Heart left ventricle (tissue), 16 donors: ENCODE measurements around the gene PHACTR1. TPM values are rescaled to one million over a fixed set of nuclear protein-coding genes. Genes with fewer than 3 reads are reported as not detected.

Source experiments
- ATAC-seq, 4 donors: fragments of 200-7000 bp; cut with Tn5 transposase; one replicate each; pipeline ENCODE4 v1.9.1; 2020 to 2022; ENCODE audit warnings: moderate library complexity in 4 of 4, mild to moderate bottlenecking in 3 of 4, moderate number of reproducible peaks in 1 of 4
- DNase-seq, 5 donors: peaks; one replicate each; pipeline ENCODE4 v3.0.0-alpha.2; 2020
- H3K27ac ChIP-seq, 12 donors: fragments of 200-600 bp; sonication (generic) in 4 of 12; one replicate each; pipeline versions ENCODE4 v1.5.0 to v1.8.0; 2016 to 2022; ENCODE audit warnings: mild to moderate bottlenecking in 2 of 12
- H3K27me3 ChIP-seq, 9 donors: fragments of 200-600 bp; sonication (generic) in 2 of 9; one replicate each; pipeline versions ENCODE4 v1.5.1 to v1.8.0; 2016 to 2022; ENCODE audit warnings: mild to moderate bottlenecking in 3 of 9
- H3K36me3 ChIP-seq, 9 donors: fragments of 200-600 bp; sonication (generic) in 2 of 9; one replicate each; pipeline versions ENCODE4 v1.5.0 to v1.8.0; 2018 to 2022; ENCODE audit warnings: mild to moderate bottlenecking in 2 of 9
- H3K4me1 ChIP-seq, 12 donors: fragments of 200-600 bp; sonication (generic) in 4 of 12; one replicate each; pipeline versions ENCODE4 v1.5.0 to v1.8.0; 2016 to 2022; ENCODE audit warnings: mild to moderate bottlenecking in 3 of 12
- H3K4me3 ChIP-seq, 12 donors: fragments of 200-600 bp; sonication (generic) in 4 of 12; one replicate each; pipeline versions ENCODE4 v1.5.0 to v1.8.0; 2017 to 2022; ENCODE audit warnings: mild to moderate bottlenecking in 9 of 12, moderate library complexity in 4 of 12
- H3K9me3 ChIP-seq, 12 donors: fragments of 200-600 bp; sonication (generic) in 4 of 12; one replicate each; pipeline versions ENCODE4 v1.5.0 to v1.8.0; 2016 to 2022; ENCODE audit warnings: mild to moderate bottlenecking in 1 of 12
- POLR2A ChIP-seq, 2 donors: fragments of 450-650 bp; IDR thresholded peaks; one replicate each; pipeline ENCODE4 v1.6.1; 2017; ENCODE audit warnings: antibody characterized with exemption in 2 of 2, mild to moderate bottlenecking in 2 of 2, moderate library complexity in 2 of 2
- WGBS, 4 donors: extraction: QIAGEN DNeasy Blood & Tissue Kit in 2 of 4; methylation state at CpG; one replicate each; pipeline versions ENCODE4 v1.1.5 to v1.1.7; 2013 to 2018; 5-methylcytosine and 5-hydroxymethylcytosine counted together
- intact Hi-C, 10 donors: fragments of 100-400 bp; cut with DNase I; formaldehyde crosslinking; loops; one replicate each; pipeline versions ENCODE4 v1.11.1 to v1.14.2; 2022
- polyA plus RNA-seq, 2 donors: library from polyadenylated mRNA; stranded (reverse); fragments of 200-250 nt; gene quantifications; one replicate each; pipeline ENCODE4 v1.2.3, GENCODE V29; 2013
- total RNA-seq, 9 donors: library from RNA; depleted of rRNA in 2 of 9; stranded (reverse); fragments of >200 nt in 2 of 9; fragmentation: NEBNext Ultra II Directional in 3 of 9; extraction: Animal tissue kit (Norgen Biotek cat#: 25700) in 3 of 9; gene quantifications; one replicate each; pipeline versions ENCODE4 v1.1.0 to v1.2.4, GENCODE V29; 2016 to 2023
- TF ChIP-seq, protein P1 (sequence below), 12 donors: fragments of 200-600 bp; sonication (generic) in 4 of 12; IDR thresholded peaks; one replicate each; pipeline versions ENCODE4 v1.5.0 to v1.8.0; 2018 to 2022; ENCODE audit warnings: antibody characterized with exemption in 12 of 12, mild to moderate bottlenecking in 5 of 12
- donor health status: ischemic (EF 13 %, LVEDD 7.1; RV severe dilation, severe dysfunction).
- donor health status: healthy with polysubstance abuse.
- donor health status: DM: no; HTN: yes; CAD: no.
- donor health status: DM: no; HTN: no; CAD: no.
- donor health status: ischemic (EF 25% LVEDD 6.9; RV normal size, moderate dysfunction).
- donor health status: ischemic (EF 25% LVEDD 5.7; RV mildly dilated, moderate dysfunction).
- donor health status: healthy.
- donor health status: DM: yes; HTN: yes; CAD: no.
- donor health status: ischemic (EF 35%, LVEDD 5.7; RV mildly dilated, moderate dysfunction).
- donor health status: nonischemic (EF 11% LVEDD 7.7; RV severe dilation, severe dysfunction).
- donor health status: DM: yes; HTN: yes; CAD: no.
- donor health status: PGD.
- donor health status: ischemic (EF 29% LVEDD 5.4; RV normal size, mild dysfunction).
- donor health status: nonischemic (EF 23%, LVEDD 6.1; RV moderate dilation, normal function).

The PHACTR1 gene
- total and polyA plus RNA-seq, 11 donors, result 21.2 to 238 (median 87.4) TPM

DNA sequence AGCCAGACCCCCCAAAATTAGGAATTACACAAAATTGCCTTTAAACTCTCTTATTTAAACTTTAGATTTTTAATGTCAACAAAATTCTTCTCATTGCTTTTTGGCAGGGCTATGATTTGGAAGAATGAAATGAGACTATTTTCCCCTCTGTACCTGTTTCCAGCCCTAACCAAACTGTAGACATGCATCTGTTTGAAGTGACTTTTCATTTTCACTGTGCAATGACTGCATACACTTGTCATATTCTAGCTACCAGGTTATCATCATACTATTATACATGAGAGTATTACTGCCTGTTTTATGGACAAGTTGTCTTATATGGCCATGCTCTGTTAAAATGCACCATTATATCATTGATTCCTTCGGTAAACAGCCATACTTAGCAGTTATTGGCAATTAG lies 316.6 kb downstream of the PHACTR1 start:
- no peaks in the 10 kb centered on the region for H3K9me3 ChIP-seq
- 93 to 98% (median 96%) methylated on average over 1 of the region's 1 CpG for WGBS, 4 donors
- DNase-seq (no peak), ATAC-seq (no peak)
- TF ChIP-seq, protein P1, sequence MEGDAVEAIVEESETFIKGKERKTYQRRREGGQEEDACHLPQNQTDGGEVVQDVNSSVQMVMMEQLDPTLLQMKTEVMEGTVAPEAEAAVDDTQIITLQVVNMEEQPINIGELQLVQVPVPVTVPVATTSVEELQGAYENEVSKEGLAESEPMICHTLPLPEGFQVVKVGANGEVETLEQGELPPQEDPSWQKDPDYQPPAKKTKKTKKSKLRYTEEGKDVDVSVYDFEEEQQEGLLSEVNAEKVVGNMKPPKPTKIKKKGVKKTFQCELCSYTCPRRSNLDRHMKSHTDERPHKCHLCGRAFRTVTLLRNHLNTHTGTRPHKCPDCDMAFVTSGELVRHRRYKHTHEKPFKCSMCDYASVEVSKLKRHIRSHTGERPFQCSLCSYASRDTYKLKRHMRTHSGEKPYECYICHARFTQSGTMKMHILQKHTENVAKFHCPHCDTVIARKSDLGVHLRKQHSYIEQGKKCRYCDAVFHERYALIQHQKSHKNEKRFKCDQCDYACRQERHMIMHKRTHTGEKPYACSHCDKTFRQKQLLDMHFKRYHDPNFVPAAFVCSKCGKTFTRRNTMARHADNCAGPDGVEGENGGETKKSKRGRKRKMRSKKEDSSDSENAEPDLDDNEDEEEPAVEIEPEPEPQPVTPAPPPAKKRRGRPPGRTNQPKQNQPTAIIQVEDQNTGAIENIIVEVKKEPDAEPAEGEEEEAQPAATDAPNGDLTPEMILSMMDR (IDR thresholded peaks at IDR 0.05), result no peak
- TF ChIP-seq POLR2A (IDR thresholded peaks at IDR 0.05), result no peak
- H3K36me3 ChIP-seq, result no peaks in the 10 kb centered on the region
- intact Hi-C loops, result no loop called here
- peaks cover 0 to 33% (median 10%) of the 10 kb centered on the region in 12 donors for H3K4me1 ChIP-seq
- H3K4me3 ChIP-seq, result no peak overlapping the region
- H3K27me3 ChIP-seq, result no peaks in the 10 kb centered on the region
- no peak overlapping the region for H3K27ac ChIP-seq

DNA sequence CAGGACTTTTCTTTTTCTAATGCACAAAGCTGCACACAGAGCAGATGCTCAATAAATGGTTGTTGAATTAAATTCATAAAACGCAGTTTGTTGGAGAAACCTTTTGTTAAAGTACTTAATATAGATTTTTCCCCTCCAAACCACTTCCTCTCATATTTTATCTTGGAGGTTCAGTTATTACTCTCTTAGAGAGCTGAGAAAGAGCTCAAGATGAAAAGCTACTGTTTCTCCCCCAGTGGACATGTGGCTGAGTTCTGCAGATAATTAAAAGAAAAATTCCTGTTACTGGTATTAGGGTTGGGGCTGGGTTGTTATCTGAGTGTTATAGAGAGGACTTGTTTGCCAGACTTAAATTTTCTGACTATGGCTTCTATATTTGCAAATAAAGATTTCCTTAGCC lies 317.7 kb downstream of the PHACTR1 start:
- ATAC-seq, result no peak
- H3K36me3 ChIP-seq, result no peaks in the 10 kb centered on the region
- no peaks in the 10 kb centered on the region for H3K9me3 ChIP-seq
- no peak overlapping the region for H3K27ac ChIP-seq
- no peak for DNase-seq
- no peak overlapping the region for H3K4me3 ChIP-seq
- WGBS, 4 donors, result 0 to 45% (median 20%) methylated on average over 1 of the region's 1 CpG
- TF ChIP-seq POLR2A (IDR thresholded peaks at IDR 0.05), result no peak
- TF ChIP-seq, protein P1 (IDR thresholded peaks at IDR 0.05), result no peak
- intact Hi-C loops, result no loop called here
- peaks cover 0 to 40% (median 19%) of the 10 kb centered on the region in 12 donors for H3K4me1 ChIP-seq
- no peaks in the 10 kb centered on the region for H3K27me3 ChIP-seq

DNA sequence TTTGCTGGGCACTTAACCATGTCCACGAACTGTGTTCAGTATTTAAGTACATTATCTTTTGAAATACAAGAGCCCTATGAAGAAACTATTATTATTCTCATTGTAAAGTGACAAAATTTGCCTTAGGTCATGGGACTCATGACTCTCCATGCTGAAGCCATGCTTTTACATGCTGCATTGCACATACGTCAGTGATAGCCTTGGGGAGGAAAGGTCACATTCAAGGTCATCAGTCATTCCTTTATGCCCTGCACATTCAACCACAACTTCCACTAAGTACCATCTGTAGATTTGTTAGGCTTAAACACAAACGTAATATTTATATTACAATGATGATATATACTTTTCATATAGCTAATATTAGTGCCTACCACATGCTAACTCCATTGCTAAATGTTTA lies 319.0 kb downstream of the PHACTR1 start:
- intact Hi-C loops, result no loop called here
- TF ChIP-seq, protein P1 (IDR thresholded peaks at IDR 0.05), result no peak
- no peak for TF ChIP-seq POLR2A (IDR thresholded peaks at IDR 0.05)
- DNase-seq, result no peak
- WGBS, 4 donors, result 55 to 72% (median 66%) methylated on average over 3 of the region's 3 CpGs
- H3K27ac ChIP-seq, result no peak overlapping the region
- no peak overlapping the region for H3K4me3 ChIP-seq
- no peaks in the 10 kb centered on the region for H3K36me3 ChIP-seq
- no peaks in the 10 kb centered on the region for H3K27me3 ChIP-seq
- ATAC-seq, result no peak
- peaks cover 0 to 36% (median 20%) of the 10 kb centered on the region in 12 donors for H3K4me1 ChIP-seq
- no peaks in the 10 kb centered on the region for H3K9me3 ChIP-seq

DNA sequence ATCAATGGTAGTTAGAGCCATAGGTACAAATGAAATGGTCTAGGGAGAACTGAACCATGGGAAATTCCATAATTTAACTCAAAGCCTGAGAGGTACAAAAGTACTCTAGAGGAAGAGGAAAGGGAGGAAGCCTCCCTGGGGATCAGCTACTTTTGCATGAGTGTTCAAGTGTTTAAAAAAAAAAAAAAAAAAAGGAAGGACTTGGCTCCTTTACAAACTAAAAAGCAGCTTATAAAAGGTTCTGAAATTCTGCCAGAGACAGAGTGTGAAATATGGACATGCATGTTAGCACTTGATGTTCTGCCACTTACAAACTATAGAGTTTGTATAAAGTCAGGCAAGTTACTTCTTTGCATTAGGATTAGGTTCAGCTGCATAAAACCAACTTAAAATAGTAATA lies 321.7 kb downstream of the PHACTR1 start:
- peak; percentile 31 to 77 (median 48) for ATAC-seq
- no peaks in the 10 kb centered on the region for H3K36me3 ChIP-seq
- H3K9me3 ChIP-seq, result no peaks in the 10 kb centered on the region
- peak overlapping the region in 10 of 12 donors; percentile 11 to 59 (median 30) for H3K27ac ChIP-seq
- H3K4me3 ChIP-seq, result no peak overlapping the region
- H3K4me1 ChIP-seq, result peaks cover 0 to 27% (median 20%) of the 10 kb centered on the region in 12 donors
- no peaks in the 10 kb centered on the region for H3K27me3 ChIP-seq
- intact Hi-C loops, result no loop called here
- DNase-seq, result peak in 2 of 5 donors; percentile 42 to 50
- TF ChIP-seq, protein P1 (IDR thresholded peaks at IDR 0.05), result no peak
- no peak for TF ChIP-seq POLR2A (IDR thresholded peaks at IDR 0.05)
